HepG2 (cell line): ENCODE results near the gene SLC19A1. TPM values are rescaled to one million over a fixed set of nuclear protein-coding genes. Genes with fewer than 3 reads are reported as not detected.

Source experiments
- ATAC-seq: fragments of 200-7000 bp; cut with Tn5 transposase; 3 replicates; pipeline ENCODE4 v1.9.1; 2020; ENCODE audit warnings: mild to moderate bottlenecking, moderate library complexity
- BruUV-seq: library from RNA; stranded (reverse); fragments of 400-500 nt; replicated peaks from 2 replicates; lab custom pipeline; 2021; lab: Mats Ljungman, UMichigan
- CTCF ChIA-PET: fragments of 300-600 bp; formaldehyde crosslinking; extraction: SDS; loops from one replicate; lab custom pipeline; 2021; ENCODE audit warnings: low total read pairs, inconsistent platforms, low intra/inter-chr PET ratio; lab: Yijun Ruan, JAX
- POLR2A ChIA-PET: fragments of 350-600 bp; sonication (Branson Sonifier 250); formaldehyde crosslinking; loops from one replicate; lab custom pipeline; 2020; ENCODE audit warnings: antibody characterized with exemption, inconsistent platforms; lab: Yijun Ruan, JAX
- DNase-seq: peaks from one replicate; pipeline ENCODE4 v3.0.0-alpha.2; 2015; ENCODE audit warnings: low spot score
- FAIRE-seq: peaks from 3 replicates; lab custom pipeline; 2011; peaks lifted over from hg19 to GRCh38; lab: Jason Lieb, UNC
- H2AFZ ChIP-seq: one replicate; pipeline ENCODE4 v1.6.1; 2011; ENCODE audit warnings: low read length, inconsistent platforms
- H3K27ac ChIP-seq: fragments of 300-600 bp; 3 replicates; pipeline ENCODE4 v1.8.0; 2011; ENCODE audit warnings: mixed run types, mild to moderate bottlenecking, mixed read lengths, low read length, inconsistent platforms; ENCODE audit not compliant: insufficient read depth; ENCODE audit errors: extremely low read length
- H3K27me3 ChIP-seq, 2 experiments: fragments of 200-600 bp in 1 of 2; 2 replicates in 1 of 2; 3 replicates in 1 of 2; pipeline versions ENCODE4 v1.6.0 to v1.8.0; 2011; ENCODE audit warnings: low read length in 2 of 2, mild to moderate bottlenecking in 2 of 2, moderate library complexity in 2 of 2, inconsistent platforms in 1 of 2; ENCODE audit not compliant: insufficient read depth in 2 of 2, control insufficient read depth in 1 of 2
- H3K36me3 ChIP-seq, 2 experiments: fragments of 200-600 bp in 1 of 2; replicated peaks in 1 of 2; 2 replicates in 1 of 2; 3 replicates in 1 of 2; pipeline versions ENCODE4 v1.5.1 to v1.8.0; 2011; ENCODE audit warnings: low read length in 2 of 2, inconsistent platforms in 1 of 2; ENCODE audit not compliant: insufficient read depth in 2 of 2, control insufficient read depth in 1 of 2
- H3K4me1 ChIP-seq: 2 replicates; pipeline ENCODE4 v1.5.1; 2012; ENCODE audit warnings: low read length, inconsistent platforms; ENCODE audit not compliant: insufficient read depth
- H3K4me2 ChIP-seq: 2 replicates; pipeline ENCODE4 v1.6.0; 2011; ENCODE audit warnings: low read depth, low read length, inconsistent platforms
- H3K4me3 ChIP-seq, 3 experiments: fragments of 200-600 bp in 1 of 3; sonication (generic), shearing (Covaris generic) in 1 of 3; replicated peaks in 1 of 3; 2 replicates each; pipeline ENCODE4 v1.5.1; 2011 to 2016; ENCODE audit warnings: low read length in 3 of 3, inconsistent platforms in 2 of 3, low read depth in 2 of 3, mild to moderate bottlenecking in 2 of 3, control low read depth in 1 of 3, mixed read lengths in 1 of 3; ENCODE audit not compliant: insufficient read depth in 1 of 3
- H3K79me2 ChIP-seq: one replicate; pipeline ENCODE4 v1.6.1; 2011; ENCODE audit warnings: low read length, inconsistent platforms; ENCODE audit not compliant: insufficient read depth
- H3K9ac ChIP-seq: 2 replicates; pipeline ENCODE4 v1.6.0; 2011; ENCODE audit warnings: mild to moderate bottlenecking, low read depth, low read length, inconsistent platforms; ENCODE audit not compliant: insufficient read depth
- H3K9me3 ChIP-seq: 2 replicates; pipeline ENCODE4 v1.5.1; 2012; ENCODE audit warnings: mild to moderate bottlenecking, low read length
- H4K20me1 ChIP-seq: 2 replicates; pipeline ENCODE4 v1.6.0; 2011; ENCODE audit warnings: inconsistent platforms, mild to moderate bottlenecking, low read length, moderate library complexity; ENCODE audit not compliant: insufficient read depth
- BRCA1 ChIP-seq: sonication (generic); formaldehyde crosslinking; IDR thresholded peaks from 2 replicates; pipeline ENCODE4 v1.4.0; 2020; ENCODE audit warnings: missing genetic modification reagents
- GTF3A ChIP-seq: sonication (generic); formaldehyde crosslinking; conservative IDR thresholded peaks from 2 replicates; pipeline ENCODE4 v1.4.0; 2020; ENCODE audit warnings: mild to moderate bottlenecking, missing genetic modification reagents
- KDM4B ChIP-seq: sonication (generic); formaldehyde crosslinking; IDR thresholded peaks from 2 replicates; pipeline ENCODE4 v1.4.0; 2020; ENCODE audit warnings: missing genetic modification reagents
- NR2F6 ChIP-seq, 2 experiments: IDR thresholded peaks; 2 replicates each; pipeline ENCODE4 v1.6.1; 2016; ENCODE audit warnings: antibody characterized with exemption in 1 of 2, mild to moderate bottlenecking in 1 of 2
- RARA ChIP-seq: IDR thresholded peaks from 2 replicates; pipeline ENCODE4 v1.6.1; 2016; ENCODE audit warnings: missing genetic modification reagents, missing compliant biosample characterization
- SMAD9 ChIP-seq: sonication (generic); formaldehyde crosslinking; IDR thresholded peaks from 2 replicates; pipeline ENCODE4 v1.5.1; 2020; ENCODE audit warnings: mild to moderate bottlenecking, missing genetic modification reagents
- ZIK1 ChIP-seq: sonication (generic); formaldehyde crosslinking; IDR thresholded peaks from 2 replicates; pipeline ENCODE4 v1.5.0; 2020; ENCODE audit warnings: mild to moderate bottlenecking, low read depth, missing genetic modification reagents, borderline replicate concordance
- ZNF468 ChIP-seq: sonication (generic); formaldehyde crosslinking; IDR thresholded peaks from 2 replicates; pipeline ENCODE4 v1.8.0; 2022; ENCODE audit warnings: mild to moderate bottlenecking, moderate library complexity, missing genetic modification reagents
- ZNF547 ChIP-seq: sonication (generic); formaldehyde crosslinking; IDR thresholded peaks from 2 replicates; pipeline ENCODE4 v1.5.1; 2020; ENCODE audit warnings: mild to moderate bottlenecking, missing genetic modification reagents
- ZNF569 ChIP-seq: sonication (generic); formaldehyde crosslinking; IDR thresholded peaks from 2 replicates; pipeline ENCODE4 v1.5.0; 2020; ENCODE audit warnings: mild to moderate bottlenecking, missing genetic modification reagents, moderate library complexity, borderline replicate concordance
- ZNF746 ChIP-seq: sonication (generic); formaldehyde crosslinking; IDR thresholded peaks from 2 replicates; pipeline ENCODE4 v1.8.0; 2022; ENCODE audit warnings: mild to moderate bottlenecking, missing genetic modification reagents
- WGBS: methylation state at CpG from one replicate; pipeline ENCODE4 v1.1.6; 2017; ENCODE audit warnings: low lambda C conversion rate; 5-methylcytosine and 5-hydroxymethylcytosine counted together
- in situ Hi-C: cut with HindIII; loops from 2 replicates; pipeline ENCODE4 v1.10.0; 2017; ENCODE audit warnings: low pct_unique_long_range_greater_than_20kb; ENCODE audit not compliant: extremely low pct_ligation_motif_present
- intact Hi-C: fragments of 100-400 bp; cut with micrococcal nuclease; formaldehyde crosslinking; loops from one replicate; pipeline ENCODE4 v1.10.0; 2022; ENCODE audit not compliant: unreplicated experiment
- polyA plus RNA-seq, 8 experiments: library from polyadenylated mRNA; depleted of rRNA in 3 of 8; stranded (reverse) in 7 of 8; unstranded in 1 of 8; fragments of >200 nt; fragmentation: Illumina TruSeq in 4 of 8; extraction: Trizol in 4 of 8; gene quantifications; 2 replicates each; pipeline versions ENCODE4 v1.2.1 to v1.2.3, GENCODE V29; 2011 to 2016; ENCODE audit warnings: low read depth in 4 of 8, missing spikeins in 1 of 8, mixed read lengths in 1 of 8; ENCODE audit not compliant: insufficient read depth in 1 of 8
- total RNA-seq, 5 experiments: library from RNA; depleted of rRNA; stranded (reverse); fragments of >200 nt; fragmentation: Illumina TruSeq; extraction: Trizol; gene quantifications; 2 replicates each; pipeline ENCODE4 v1.2.3, GENCODE V29; 2016; ENCODE audit warnings: low read depth in 1 of 5
- TF ChIP-seq, protein P1 (sequence below): sonication (generic); IDR thresholded peaks from 2 replicates; pipeline ENCODE4 v1.6.1; 2016; ENCODE audit warnings: low read depth, borderline replicate concordance
- TF ChIP-seq, protein P2 (sequence below): sonication (generic); formaldehyde crosslinking; IDR thresholded peaks from 2 replicates; pipeline ENCODE4 v1.5.0; 2020; ENCODE audit warnings: missing genetic modification reagents
- TF ChIP-seq, protein P3 (sequence below): sonication (generic); formaldehyde crosslinking; IDR thresholded peaks from 2 replicates; pipeline ENCODE4 v1.5.0; 2020; ENCODE audit warnings: missing genetic modification reagents
- TF ChIP-seq, protein P4 (sequence below): IDR thresholded peaks from 2 replicates; pipeline ENCODE4 v1.4.0; 2020; ENCODE audit warnings: mild to moderate bottlenecking, missing genetic modification reagents

SLC19A1 gene
- total and polyA plus RNA-seq, 2 of the 13 experiments (the other 11 are each of a cell fraction or from before 2014, with no cell fraction given) = 21.8 to 23.0 TPM

DNA sequence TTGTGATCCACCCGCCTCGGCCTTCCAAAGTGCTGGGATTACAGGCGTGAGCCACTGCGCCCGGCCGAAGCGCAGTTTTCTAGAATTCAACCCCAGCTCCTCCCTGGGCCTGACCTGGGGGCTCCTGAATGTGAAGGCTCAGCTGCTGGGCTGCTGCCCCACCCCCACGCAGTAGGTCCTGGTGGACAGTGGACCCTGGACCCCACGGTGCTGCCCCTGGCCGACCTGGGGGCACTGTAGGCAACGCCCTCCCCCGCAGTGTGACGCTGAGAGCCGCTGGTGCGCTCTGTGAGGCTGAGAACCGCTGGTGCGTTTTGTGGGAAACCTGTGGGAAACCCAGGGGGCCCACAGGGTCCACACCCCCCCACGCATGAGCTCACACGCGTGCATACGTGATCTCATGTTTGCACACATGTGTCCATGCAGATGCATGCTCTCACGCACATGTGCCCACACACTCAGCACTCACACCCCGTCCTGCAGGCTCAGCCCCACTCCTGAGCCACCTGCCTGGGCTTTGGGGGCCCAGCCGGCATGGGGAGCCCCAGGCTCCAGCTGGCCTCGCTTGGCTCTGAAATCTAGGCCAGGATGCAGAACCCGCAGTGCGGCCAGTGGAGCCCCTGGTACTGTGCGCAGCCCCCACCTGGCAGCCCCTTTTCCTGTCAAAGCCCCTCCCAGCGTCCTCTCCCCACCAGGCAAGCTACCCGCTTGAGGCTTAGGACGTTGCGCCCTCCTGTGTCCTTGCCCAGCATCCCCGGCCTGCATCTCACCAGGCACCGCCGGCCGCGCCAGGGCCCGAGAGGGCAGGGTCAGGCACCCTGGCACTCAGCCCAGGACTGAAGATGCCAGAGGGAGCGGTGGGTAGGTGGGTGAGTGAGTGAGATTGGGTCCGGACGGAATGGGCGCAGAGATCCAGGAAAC is 69.5 kb downstream of the SLC19A1 start:
- peak; percentile 37 for DNase-seq
- peak overlapping the region; percentile 99 for H3K27ac ChIP-seq
- H4K20me1 ChIP-seq = no peaks in the 10 kb centered on the region
- peak; percentile 7; the same call in 2 of the 3 replicates for ATAC-seq
- H2AFZ ChIP-seq = no peak overlapping the region
- no peak for FAIRE-seq
- peak overlapping the region; percentile 76 for H3K9ac ChIP-seq
- intact Hi-C loops (no loop called here), in situ Hi-C loops (no loop called here)
- CTCF ChIA-PET = no interaction called here
- H3K36me3 ChIP-seq = peaks cover 12 to 50% of the 10 kb centered on the region in 2 experiments
- no peaks in the 10 kb centered on the region for H3K9me3 ChIP-seq
- peaks cover 65% of the 10 kb centered on the region for H3K4me1 ChIP-seq
- no TSS peak for BruUV-seq
- WGBS = 62% methylated on average over 30 of the region's 42 CpGs
- peak overlapping the region; percentile 86 for H3K4me2 ChIP-seq
- H3K4me3 ChIP-seq = 0 out of 6 replicates have a peak overlapping the region, but pooled peaks of 1 of the 3 experiments have one; percentile 63
- POLR2A ChIA-PET = interaction anchor here (0.7 to 5.2 kb wide), 25 partner anchors 8 to 185 kb away, joined by 3 to 65 read pairs (median 7); partner anchors contain the start of gene POFUT2
- no peaks in the 10 kb centered on the region for H3K27me3 ChIP-seq
- peaks cover 23% of the 10 kb centered on the region for H3K79me2 ChIP-seq
- TF ChIP-seq KDM4B (CRISPR knock-in tag) (peak; percentile 55; the same call in 1 of the 2 replicates), ZIK1 (CRISPR knock-in tag) (no peak; the same call in 1 of the 2 replicates), ZNF746 (CRISPR knock-in tag) (peak; percentile 37; the same call in 1 of the 2 replicates), ZNF468 (no peak), SMAD9 (CRISPR knock-in tag) (no peak), ZNF547 (CRISPR knock-in tag) (0 out of 2 replicates have a peak, but pooled peaks have one; percentile 34), NR2F6 (IDR thresholded peaks at IDR 0.05) (peak; percentile 71; the same call in 1 of the 2 replicates), NR2F6 (CRISPR knock-in tag; IDR thresholded peaks at IDR 0.05) (peak; percentile 86), RARA (CRISPR knock-in tag) (peak; percentile 85), ZNF569 (CRISPR knock-in tag) (no peak), GTF3A (no peak), BRCA1 (CRISPR knock-in tag) (no peak)
- TF ChIP-seq, protein P1, sequence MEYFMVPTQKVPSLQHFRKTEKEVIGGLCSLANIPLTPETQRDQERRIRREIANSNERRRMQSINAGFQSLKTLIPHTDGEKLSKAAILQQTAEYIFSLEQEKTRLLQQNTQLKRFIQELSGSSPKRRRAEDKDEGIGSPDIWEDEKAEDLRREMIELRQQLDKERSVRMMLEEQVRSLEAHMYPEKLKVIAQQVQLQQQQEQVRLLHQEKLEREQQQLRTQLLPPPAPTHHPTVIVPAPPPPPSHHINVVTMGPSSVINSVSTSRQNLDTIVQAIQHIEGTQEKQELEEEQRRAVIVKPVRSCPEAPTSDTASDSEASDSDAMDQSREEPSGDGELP = peak; percentile 84
- TF ChIP-seq, protein P2, sequence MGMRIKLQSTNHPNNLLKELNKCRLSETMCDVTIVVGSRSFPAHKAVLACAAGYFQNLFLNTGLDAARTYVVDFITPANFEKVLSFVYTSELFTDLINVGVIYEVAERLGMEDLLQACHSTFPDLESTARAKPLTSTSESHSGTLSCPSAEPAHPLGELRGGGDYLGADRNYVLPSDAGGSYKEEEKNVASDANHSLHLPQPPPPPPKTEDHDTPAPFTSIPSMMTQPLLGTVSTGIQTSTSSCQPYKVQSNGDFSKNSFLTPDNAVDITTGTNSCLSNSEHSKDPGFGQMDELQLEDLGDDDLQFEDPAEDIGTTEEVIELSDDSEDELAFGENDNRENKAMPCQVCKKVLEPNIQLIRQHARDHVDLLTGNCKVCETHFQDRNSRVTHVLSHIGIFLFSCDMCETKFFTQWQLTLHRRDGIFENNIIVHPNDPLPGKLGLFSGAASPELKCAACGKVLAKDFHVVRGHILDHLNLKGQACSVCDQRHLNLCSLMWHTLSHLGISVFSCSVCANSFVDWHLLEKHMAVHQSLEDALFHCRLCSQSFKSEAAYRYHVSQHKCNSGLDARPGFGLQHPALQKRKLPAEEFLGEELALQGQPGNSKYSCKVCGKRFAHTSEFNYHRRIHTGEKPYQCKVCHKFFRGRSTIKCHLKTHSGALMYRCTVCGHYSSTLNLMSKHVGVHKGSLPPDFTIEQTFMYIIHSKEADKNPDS (CRISPR knock-in tag) = peak; percentile 83; the same call in 1 of the 2 replicates
- TF ChIP-seq, protein P3, sequence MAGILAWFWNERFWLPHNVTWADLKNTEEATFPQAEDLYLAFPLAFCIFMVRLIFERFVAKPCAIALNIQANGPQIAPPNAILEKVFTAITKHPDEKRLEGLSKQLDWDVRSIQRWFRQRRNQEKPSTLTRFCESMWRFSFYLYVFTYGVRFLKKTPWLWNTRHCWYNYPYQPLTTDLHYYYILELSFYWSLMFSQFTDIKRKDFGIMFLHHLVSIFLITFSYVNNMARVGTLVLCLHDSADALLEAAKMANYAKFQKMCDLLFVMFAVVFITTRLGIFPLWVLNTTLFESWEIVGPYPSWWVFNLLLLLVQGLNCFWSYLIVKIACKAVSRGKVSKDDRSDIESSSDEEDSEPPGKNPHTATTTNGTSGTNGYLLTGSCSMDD (CRISPR knock-in tag) = no peak
- TF ChIP-seq, protein P4, sequence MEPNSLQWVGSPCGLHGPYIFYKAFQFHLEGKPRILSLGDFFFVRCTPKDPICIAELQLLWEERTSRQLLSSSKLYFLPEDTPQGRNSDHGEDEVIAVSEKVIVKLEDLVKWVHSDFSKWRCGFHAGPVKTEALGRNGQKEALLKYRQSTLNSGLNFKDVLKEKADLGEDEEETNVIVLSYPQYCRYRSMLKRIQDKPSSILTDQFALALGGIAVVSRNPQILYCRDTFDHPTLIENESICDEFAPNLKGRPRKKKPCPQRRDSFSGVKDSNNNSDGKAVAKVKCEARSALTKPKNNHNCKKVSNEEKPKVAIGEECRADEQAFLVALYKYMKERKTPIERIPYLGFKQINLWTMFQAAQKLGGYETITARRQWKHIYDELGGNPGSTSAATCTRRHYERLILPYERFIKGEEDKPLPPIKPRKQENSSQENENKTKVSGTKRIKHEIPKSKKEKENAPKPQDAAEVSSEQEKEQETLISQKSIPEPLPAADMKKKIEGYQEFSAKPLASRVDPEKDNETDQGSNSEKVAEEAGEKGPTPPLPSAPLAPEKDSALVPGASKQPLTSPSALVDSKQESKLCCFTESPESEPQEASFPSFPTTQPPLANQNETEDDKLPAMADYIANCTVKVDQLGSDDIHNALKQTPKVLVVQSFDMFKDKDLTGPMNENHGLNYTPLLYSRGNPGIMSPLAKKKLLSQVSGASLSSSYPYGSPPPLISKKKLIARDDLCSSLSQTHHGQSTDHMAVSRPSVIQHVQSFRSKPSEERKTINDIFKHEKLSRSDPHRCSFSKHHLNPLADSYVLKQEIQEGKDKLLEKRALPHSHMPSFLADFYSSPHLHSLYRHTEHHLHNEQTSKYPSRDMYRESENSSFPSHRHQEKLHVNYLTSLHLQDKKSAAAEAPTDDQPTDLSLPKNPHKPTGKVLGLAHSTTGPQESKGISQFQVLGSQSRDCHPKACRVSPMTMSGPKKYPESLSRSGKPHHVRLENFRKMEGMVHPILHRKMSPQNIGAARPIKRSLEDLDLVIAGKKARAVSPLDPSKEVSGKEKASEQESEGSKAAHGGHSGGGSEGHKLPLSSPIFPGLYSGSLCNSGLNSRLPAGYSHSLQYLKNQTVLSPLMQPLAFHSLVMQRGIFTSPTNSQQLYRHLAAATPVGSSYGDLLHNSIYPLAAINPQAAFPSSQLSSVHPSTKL (CRISPR knock-in tag) = peak; percentile 62
